DMS53 (cell line): ENCODE data around the gene KRTAP10-9.
A peak's percentile ranks its signal among the peaks of the same experiment; 100 is the strongest.
"Not testable (repeated sequence)": the region's sequence is repeated elsewhere in the genome, so short reads cannot be mapped to it uniquely, and the experiment has no call there.

Source experiments
- DNase-seq: peaks from one replicate; lab custom pipeline; 2025; lab: John Stamatoyannopoulos, UW

Gene KRTAP10-9

GRCh38 chr21:44615911-44616590 lies 10.8 kb upstream of the KRTAP10-9 start:
- DNase-seq, result no peak

- no peak for DNase-seq
Observed at GRCh38 chr21:44616591-44616926, 10.3 kb upstream of the KRTAP10-9 start.

- no peak for DNase-seq
Observed at GRCh38 chr21:44617071-44617501, 9.8 kb upstream of the KRTAP10-9 start.

- DNase-seq, result peak; percentile 39
Observed at GRCh38 chr21:44618504-44618903, 8.4 kb upstream of the KRTAP10-9 start.

GRCh38 chr21:44618909-44619308 lies 8.0 kb upstream of the KRTAP10-9 start:
- peak; percentile 11 for DNase-seq

- DNase-seq, result no peak
Observed at GRCh38 chr21:44619886-44620285, 7.0 kb upstream of the KRTAP10-9 start.

- no peak for DNase-seq
Observed at GRCh38 chr21:44623575-44623974, 3.3 kb upstream of the KRTAP10-9 start.

- no peak for DNase-seq
Observed at GRCh38 chr21:44625756-44626155, 1.1 kb upstream of the KRTAP10-9 start.

GRCh38 chr21:44626262-44626661 lies 631 bp upstream of the KRTAP10-9 start:
- DNase-seq, result no peak

- DNase-seq, result not testable (repeated sequence)
Observed at GRCh38 chr21:44627181-44627822, 409 bp downstream of the KRTAP10-9 start.

- not testable (repeated sequence) for DNase-seq
Observed at GRCh38 chr21:44627831-44628233, 939 bp downstream of the KRTAP10-9 start.

- DNase-seq, result no peak
Observed at GRCh38 chr21:44628707-44629391, 2.0 kb downstream of the KRTAP10-9 start.

- no peak for DNase-seq
Observed at GRCh38 chr21:44630440-44630839, 3.5 kb downstream of the KRTAP10-9 start.

GRCh38 chr21:44632067-44632466 lies 5.2 kb downstream of the KRTAP10-9 start:
- DNase-seq, result no peak

GRCh38 chr21:44636209-44637017 lies 9.5 kb downstream of the KRTAP10-9 start:
- no peak for DNase-seq

- no peak for DNase-seq
Observed at GRCh38 chr21:44637018-44637850, 10.3 kb downstream of the KRTAP10-9 start, which contains the start of gene KRTAP10-10. TSS of gene KRTAP10-10 (plus strand) at chr21:44637356. CDS start at chr21:44637418, 62 bp downstream.

GRCh38 chr21:44637851-44638348 lies 11.0 kb downstream of the KRTAP10-9 start:
- not testable (repeated sequence) for DNase-seq

- DNase-seq, result not testable (repeated sequence)
Observed at GRCh38 chr21:44638506-44639330, 11.8 kb downstream of the KRTAP10-9 start.

GRCh38 chr21:44639331-44639655 lies 12.4 kb downstream of the KRTAP10-9 start:
- no peak for DNase-seq

- no peak for DNase-seq
Observed at GRCh38 chr21:44640761-44641160, 13.9 kb downstream of the KRTAP10-9 start.
